Testis (tissue), 2 donors: ENCODE results near the gene CEP72.

Source experiments
- CTCF ChIP-seq, 3 experiments: fragments of 450-650 bp in 2 of 3; fragments of 200-600 bp in 1 of 3; sonication (generic) in 1 of 3; IDR thresholded peaks; one replicate each; pipeline ENCODE4 v1.5.1; 2016 to 2019; ENCODE audit warnings: antibody characterized with exemption in 3 of 3, mild to moderate bottlenecking in 2 of 3, moderate library complexity in 1 of 3
- POLR2A ChIP-seq: fragments of 450-650 bp; IDR thresholded peaks from one replicate; pipeline ENCODE4 v1.6.1; 2017; ENCODE audit warnings: antibody characterized with exemption, mild to moderate bottlenecking, moderate library complexity

- TF ChIP-seq CTCF (IDR thresholded peaks at IDR 0.05) (no peak), POLR2A (no peak)
Observed at GRCh38 chr5:670396-671270, 58.5 kb downstream of the CEP72 start.
